Activated naive CD4-positive, alpha-beta T cell treated with Interleukin-2 at 50 U/mL for 16 hours (primary cell): ENCODE results near the gene SIGLEC10.
"Not testable (repeated sequence)": the region's sequence is repeated elsewhere in the genome, so short reads cannot be mapped to it uniquely, and the experiment has no call there.

ENCODE experiments used
- DNase-seq: peaks from one replicate; pipeline ENCODE4 v3.0.0-alpha.2; 2020

The SIGLEC10 gene

DNA sequence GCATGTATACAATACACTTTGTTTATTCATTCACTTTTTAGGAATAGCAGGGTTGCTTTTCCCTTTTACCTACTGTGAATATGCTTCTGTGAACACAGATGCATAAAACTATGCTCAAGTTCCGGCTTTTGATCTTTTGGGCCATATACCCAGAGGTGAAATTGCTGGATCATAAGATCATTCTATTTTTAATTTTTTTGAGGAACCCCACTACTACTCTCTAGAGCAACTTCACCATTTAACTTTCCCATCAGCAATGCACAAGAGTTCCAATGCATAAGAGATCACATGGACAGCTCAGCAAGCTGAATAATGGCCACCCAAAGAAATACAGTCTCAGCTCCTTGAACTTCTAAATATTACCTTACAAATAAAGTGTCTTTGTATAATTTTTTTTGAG, 17.0 kb upstream of the SIGLEC10 start:
- no peak for DNase-seq

DNA sequence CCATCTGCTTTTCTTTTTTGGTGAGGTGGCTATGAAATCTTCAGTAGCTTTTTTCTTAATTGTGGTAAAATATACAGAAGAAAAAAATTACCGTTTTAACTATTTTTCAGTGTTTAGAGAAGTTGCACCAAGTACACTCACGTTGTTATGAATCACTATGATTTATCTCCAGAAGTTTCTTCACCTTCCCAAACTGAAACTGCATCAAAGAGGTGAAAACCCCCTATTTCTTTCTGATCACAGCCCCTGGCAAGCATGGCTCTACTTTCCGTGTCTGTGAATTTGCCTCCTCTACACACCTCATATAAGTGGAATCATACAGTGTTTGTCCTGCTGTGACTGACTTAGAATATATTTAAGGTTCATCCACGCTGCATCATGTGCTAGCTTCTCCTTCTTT, 15.6 kb upstream of the SIGLEC10 start:
- DNase-seq = no peak

DNA sequence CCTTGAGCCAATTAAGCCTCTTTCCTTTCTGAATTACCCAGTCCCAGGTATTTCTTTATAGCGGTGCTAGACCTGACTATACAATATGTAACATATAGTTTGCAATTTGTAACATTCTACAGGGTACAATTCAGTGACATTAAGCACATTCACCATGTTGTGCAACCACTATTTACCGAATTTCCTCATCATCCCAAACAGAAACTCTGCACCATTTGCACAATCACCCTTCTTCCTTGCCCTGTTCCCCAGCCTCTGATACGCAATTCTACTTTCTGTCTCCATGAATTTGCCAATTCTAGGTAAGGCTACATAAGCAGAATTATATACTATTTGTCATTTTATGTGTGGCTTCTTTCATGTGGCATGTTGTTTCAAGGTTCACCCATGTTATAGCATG, 13.7 kb upstream of the SIGLEC10 start:
- DNase-seq = no peak

DNA sequence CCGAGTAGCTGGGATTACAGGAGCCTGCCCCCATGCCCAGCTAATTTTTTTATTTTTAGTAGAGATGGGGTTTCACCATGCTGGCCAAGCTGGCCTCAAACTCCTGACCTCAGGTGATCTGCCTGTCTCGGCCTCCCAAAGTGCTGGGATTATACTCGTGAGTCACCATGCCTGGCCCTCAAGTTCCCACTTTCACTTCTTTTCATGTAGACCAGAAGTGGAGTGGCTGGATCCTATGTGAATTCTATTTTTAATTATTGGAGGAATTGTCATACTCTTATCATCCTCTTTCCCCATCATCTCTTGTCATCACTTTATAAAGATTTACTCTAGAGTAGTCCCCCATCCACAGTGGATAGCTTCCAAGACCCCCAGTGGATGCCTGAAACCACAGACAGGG, 12.8 kb upstream of the SIGLEC10 start:
- DNase-seq = no peak

DNA sequence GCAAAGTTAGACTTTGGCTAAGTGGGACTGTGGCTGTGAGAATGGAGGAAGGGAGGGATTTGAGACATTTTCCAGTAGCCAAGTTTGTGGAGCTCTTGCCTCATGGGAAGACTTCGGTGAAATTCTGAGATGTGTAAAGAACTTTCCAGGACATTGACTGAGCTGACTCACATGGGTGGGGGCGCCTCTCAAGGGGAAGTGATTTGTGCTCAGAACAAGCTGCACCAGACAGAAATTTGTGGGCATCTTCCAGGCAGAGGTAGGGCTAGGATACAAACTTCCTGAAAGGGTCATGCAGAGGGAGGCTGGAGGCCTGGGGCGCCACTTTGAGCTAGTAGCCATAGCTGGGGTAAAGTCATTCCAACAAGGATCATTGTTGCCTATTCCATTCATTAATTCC, 9.8 kb upstream of the SIGLEC10 start:
- no peak for DNase-seq

DNA sequence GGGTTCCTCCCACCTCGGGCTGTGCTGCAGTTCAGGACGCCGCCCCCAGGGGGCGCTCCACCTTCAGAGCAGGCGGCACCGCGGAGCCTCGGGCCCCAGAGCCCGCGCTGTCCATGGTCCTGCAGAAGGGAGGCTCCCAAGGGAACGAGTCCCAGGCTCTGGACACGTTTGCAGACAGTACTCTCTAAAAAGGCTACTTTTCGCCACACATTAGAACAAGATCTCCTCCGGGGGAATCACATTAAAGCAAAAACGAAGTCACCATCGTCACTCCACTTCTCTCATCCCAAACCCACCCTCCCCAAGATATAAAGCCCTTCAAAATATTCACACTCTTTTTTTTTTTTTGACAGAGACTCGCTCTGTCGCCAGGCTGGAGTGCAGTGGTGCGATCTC, 4.6 kb upstream of the SIGLEC10 start:
- peak; percentile 86 for DNase-seq

DNA sequence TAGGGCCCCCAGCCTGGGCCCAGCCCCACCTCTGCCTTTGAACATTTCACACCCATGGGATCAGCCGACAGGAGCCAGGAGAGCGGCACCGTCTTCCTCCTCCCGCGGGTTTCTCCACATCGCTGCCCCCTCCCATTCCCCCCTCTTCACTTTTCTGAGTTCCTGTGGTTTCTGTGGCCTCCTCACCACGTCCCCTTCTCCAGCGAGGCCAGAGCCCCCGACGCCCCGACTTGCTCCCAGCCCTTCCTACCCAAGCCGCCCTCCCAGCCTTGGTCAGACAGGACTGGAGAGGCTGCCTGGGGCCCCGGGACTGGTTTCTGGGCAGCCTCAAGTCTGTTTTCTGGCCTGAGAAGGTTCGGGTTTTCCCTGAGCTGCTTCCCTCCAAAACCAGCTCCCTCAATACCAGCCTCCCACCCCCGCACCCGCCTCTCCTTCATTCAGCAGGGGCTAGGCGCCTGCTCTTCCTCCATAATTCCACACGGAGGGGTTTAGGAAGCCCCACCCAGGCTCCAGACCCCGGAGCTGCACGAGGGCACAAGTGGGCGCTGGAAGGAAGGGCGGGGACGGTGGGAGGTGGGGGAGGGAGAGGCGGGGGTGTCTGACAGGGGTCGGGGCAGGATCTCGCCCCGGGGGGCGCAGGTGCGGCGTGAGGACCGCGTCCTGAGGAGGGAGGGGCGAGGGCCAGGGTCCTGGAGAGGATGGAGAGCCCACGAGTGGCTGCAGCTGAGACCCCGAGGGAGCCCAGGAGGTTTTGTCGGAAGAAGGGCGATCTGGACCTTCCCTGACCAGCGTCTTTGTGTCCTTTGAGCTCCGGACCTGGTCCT, 4.0 kb upstream of the SIGLEC10 start:
- no peak for DNase-seq

DNA sequence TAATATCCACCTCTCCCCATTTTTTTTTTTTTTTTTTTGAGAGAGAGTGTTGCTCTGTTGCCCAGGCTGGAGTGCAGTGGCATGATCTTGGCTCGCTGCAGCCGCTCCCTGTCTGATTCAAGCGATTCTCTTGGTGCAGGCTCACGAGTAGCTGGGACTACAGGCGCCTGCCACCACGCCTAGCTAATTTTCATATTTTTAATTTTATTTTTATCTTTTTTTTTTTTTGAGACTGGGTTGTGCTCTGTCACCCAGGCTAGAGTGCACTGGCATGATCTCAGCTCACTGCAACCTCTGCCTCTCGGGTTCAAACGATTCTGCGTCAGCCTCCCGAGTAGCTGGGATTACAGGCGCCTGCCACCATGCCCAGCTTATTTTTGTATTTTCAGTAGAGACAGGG, 3.1 kb upstream of the SIGLEC10 start:
- DNase-seq = not testable (repeated sequence)

DNA sequence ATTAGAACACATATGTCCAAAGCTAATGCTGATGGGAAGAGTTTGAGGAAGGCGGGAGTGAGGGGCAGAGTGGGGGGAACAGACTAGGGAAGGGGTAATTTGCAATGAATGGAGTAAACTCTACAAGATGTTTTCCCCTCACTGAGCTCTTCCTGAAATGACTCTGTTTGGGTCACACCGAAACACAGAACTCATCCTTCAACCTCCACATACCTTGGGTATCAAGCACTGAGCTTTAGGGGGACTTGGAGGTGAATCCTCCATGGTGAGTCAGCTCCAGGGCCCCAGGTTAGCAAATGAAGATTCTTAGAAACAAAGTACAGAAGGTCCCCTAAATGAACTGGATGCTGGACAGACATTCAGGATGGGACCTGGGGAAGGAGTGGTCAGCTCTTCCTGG, 1.3 kb upstream of the SIGLEC10 start:
- no peak for DNase-seq

DNA sequence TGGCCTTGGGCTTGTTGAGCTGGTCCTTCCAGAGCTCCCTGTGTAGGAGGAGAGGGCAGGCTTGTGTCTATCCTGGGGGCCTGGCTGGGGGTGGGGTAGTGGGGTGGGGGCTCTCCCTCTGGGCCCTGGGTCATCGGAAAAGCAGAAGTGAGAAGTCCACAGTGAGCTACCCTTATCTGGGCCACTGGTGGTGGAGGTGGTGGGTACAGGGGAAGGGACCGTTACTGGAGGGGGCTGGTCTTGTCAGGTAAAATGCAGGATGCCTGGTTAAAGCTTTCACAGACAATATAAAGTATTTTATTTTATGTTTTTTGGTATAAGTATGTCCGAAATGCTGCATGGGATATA, 342 bp upstream of the SIGLEC10 start:
- no peak for DNase-seq

DNA sequence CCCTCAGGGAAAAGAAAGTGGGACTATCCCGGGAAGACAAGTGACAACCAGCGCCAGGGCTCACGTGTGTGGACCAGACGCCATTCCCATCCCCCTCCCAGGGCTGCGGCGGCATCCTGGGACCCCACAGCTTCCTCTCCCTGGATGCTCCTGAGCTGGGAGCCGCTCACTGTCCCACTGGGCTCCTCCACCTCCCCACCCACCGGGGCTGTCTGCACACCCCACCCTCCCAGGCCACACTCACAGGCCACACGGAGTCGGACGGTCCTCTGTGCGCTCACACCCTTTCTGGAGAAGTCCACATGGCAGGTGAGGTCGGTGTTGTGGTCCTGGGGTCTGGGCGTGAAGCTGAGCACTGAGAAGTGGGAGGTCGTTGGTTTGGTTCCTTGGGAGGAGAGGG, 1.0 kb downstream of the SIGLEC10 start:
- DNase-seq = not testable (repeated sequence)

DNA sequence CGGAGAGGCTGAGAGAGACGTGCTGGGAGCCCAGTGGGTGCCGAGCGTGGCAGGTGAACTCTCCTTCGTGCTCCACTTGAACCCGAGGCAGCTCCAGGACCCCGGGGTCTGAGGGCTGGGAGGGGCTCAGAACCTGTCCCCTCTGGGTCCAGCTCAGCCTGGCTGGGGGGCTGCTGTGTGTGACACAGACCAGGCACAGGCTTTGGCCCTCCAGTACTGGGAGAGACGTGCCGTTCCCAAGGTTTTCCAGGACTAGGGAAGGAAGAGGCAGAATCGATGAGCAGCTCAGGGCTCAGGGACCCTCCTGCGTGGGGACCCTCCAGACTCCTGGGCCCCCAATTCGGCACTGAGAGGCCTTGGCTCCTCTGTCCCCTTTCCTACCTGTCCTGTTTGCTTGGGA, 2.3 kb downstream of the SIGLEC10 start:
- DNase-seq = no peak

DNA sequence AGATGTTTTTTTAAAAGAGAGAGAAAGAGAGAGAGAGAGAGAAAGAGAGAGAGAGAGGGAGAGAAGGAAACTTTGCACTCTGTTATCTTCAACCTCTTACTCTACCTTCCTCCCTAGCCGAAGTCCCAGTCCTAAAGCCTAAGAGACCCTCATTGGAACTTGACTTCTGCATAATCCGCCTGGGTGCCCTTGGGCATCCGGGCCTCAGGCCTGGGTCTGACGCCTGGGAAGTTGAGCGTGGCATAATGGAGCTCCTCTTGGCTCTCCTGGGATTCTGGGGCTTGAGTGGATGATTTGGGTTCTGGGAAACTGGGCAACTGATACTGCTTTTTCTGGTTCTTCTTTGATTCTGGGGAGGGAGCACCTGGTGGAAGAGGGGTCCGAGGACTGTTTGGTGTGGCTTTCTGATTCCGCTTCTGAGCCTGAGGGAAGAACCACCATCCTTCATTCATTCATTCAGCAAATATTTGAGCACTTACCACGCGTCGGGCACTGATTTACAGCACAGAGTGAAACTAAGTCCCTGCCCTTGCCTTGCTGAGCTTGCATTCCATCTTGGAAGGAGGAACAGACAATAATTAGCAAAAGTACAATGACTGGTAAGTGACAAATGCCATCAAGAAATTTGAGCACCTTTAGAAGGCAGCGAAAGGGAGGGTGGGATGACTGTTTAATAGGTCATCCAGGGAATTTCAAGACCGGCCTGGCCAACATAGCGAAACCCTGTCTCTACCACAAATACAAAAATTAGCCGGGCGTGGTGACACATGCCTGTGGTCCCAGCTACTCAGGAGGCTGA, 6.3 kb downstream of the SIGLEC10 start:
- DNase-seq = no peak

DNA sequence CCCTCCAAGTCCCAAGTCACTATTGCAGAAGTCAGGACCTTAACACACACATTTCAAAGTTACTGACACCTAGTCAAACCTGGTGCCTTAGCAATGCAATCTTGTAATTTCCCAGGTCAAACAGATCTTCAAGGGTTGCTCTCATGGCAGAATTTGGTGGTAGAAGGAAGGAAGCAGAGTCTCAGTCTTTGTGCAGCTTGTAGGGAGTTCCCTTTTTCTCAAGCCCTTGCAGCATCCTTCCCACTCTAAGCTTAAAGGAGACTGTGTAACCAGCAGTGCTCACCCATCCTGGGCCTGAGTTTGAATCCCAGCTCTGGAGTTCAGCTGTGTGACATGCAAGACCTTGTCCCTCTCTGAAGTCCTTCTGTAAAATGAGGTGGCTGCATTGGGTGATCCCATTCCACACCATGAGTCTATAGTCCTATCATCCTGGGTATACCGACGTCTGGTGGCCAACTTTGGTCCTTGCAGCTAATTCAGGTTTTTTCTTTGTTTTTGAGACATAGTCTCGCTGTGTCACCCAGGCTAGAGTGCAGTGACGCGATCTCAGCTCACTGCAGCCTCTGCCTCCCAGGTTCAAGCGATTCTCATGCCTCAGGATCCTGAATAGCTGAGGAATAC, 9.8 kb downstream of the SIGLEC10 start:
- peak; percentile 32 for DNase-seq

DNA sequence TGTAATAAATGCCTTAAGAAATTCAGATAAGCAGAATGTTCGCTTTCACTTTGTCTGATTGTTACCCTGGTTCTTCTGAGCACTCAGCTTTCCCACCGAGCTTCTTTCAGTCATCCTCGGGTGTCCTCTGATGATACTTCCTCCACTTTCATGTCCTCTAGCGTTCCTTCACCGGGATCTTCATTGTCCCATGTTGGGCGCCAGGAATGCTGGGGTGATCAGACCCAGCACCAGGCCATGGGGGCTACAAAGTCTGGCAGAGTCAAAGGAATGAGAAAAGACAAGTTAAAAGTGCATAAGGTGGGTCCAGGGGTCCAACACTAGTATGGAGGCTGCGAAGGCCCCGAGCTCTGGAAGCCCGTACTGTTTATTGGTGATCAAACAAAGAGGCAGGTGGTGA, 15.3 kb downstream of the SIGLEC10 start:
- no peak for DNase-seq

DNA sequence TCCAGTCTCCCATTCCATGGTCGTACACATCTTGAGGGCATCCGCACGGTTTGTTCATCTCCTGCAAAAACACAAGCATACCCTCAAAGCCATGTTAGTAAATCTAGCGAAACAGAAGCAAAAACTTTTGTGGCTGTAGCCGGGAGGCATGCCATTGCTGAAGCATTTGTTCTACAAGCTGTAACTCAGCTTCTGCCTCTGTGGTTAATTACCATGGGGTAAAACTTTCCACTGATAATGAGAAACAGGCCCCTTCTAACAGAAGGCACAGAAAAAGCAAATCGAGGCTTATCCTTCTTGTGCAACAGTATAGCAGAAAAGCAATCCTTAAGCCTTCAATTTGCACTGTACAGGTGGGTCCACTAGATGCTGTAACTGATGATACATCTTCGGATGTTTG, 17.5 kb downstream of the SIGLEC10 start:
- not testable (repeated sequence) for DNase-seq

DNA sequence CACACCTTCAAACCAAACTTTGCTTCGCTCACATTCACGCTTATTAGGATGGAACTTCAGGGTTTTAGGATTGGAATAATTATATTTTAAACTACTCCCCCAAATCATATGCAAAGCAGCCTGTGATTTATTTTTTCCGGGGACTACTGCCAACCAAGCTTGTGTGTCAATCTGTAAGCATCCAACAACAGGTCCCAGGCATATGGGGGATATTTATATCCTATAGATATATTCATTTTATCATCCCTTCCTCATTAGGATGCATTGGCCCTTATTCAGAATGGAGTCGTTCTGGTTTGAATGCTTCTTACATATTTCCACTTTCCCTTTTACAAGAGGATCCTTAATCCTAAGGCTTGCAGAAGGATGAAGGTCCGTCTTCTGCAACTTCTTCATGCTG, 18.2 kb downstream of the SIGLEC10 start:
- no peak for DNase-seq

DNA sequence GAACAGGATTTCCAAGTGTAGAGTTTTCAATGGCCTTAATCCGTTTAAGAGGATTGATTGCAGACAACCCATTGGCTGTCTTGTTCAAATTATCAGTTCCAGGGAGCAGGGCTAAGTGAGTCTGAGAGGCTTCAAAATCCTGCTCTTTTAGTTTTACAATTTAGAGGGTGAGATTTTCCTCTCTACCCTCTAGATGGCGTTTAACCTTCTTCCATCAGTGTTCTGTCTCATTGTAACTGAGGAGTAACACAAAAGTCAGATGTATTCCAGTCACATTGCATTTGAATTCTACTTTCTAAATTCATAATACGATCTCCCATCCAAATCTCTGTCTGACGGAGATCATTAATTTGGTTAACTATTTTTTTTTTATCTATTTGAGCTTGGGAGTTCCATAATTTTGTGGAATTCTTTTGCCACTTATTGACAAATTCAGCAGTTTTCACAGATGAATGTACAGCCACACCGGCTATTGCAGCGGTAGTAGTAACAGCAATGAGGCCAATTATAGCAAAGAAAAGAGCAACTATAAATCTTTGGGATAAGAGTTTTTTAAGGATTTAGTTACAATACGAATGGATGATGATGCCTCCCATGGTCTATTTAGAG, 19.2 kb downstream of the SIGLEC10 start:
- no peak for DNase-seq

DNA sequence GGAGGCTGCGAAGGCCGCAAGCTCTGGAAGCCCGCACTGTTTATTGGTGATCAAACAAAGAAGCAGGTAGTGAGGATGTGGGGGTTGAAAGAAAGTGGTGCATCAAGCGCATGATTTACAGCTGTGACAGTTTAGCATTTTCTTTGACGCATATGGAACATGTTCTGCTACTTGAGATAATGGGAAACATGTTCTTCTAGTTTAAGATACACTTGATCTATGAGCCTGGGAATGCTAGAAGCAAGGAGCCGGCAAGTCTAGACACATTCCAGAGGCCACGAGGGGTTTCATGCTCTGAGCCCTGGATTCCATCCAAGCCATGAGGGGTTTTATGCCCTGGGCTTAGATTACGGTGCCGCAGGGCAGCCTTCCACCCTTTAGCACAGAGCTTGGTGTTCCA, 20.0 kb downstream of the SIGLEC10 start:
- not testable (repeated sequence) for DNase-seq

DNA sequence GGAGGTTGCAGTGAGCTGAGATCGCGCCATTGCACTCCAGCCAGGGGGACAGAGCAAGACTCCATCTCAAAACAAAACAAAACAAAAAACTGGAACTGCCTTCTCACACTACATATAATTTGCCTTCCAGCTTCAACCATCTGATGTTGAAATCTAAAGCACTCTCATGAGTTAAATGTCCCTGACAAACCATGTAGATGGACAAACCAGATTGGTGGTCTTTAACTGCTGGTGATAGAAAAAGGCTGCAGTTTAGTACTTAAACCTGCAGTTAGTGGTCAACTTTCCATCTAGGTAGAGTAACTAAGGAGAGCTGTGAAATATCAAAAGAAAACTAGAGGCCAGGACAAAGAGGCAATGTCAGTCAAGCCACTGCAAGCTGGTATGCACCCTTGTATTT, 21.3 kb downstream of the SIGLEC10 start:
- DNase-seq = no peak

DNA sequence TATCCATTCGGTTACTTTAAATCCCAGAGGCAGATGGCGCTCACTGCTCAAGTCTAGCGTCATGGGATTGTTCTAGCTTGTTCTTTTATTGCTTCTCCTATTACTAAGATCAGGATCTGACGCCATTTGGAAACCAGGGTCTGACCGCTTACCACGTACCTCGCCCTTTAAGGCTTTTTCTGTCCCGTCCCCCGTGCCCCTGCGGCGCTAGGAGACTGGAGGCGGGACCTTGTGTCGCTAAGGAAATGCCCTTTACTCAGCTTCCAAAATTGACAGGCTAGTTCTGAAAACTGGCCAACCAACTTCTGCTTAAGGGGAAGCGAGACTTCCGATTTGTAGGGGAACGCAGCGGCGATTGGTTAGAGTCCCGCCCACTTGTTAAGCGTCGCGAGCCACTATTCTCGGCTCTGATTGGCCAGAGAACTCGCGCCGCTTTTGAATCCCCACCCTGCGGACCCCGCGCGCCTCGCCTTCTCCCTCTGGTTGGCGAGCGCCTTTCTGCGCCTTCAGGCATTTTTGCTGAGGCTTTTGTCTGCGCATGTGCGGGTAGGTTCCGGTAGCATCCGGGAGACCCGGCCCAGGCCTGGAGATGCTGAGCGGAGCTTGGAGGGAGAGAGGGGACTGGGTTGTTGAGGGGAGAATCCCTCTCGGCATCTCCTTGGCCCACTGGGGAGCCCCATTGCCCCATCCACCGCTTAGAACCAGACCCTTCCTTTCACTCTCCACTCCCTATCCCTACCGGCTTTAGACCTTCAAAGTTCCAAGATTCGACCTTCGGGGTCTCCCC, 23.2 kb downstream of the SIGLEC10 start:
- DNase-seq = peak; percentile 91

DNA sequence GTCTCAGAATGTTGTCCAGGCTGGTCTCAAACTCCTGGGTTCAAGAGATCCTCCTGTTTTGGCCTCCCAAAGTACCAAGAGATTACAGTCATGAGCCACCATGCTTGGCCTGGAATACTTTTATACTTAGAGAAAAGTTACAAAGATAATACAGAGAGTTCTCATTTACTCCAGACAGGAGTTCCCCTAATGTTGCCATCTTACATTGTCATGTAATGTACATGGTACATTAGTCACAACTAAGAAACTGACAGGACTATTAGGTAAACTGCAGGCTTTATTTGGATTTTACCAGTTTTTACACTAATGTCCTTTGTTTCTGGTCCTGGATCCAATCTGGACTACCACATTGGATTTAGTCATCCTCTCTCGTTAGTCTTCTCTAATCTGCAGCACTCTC, 24.7 kb downstream of the SIGLEC10 start:
- no peak for DNase-seq
